SK-N-DZ (cell line): ENCODE measurements around the gene GOLGA1.
"Not testable (repeated sequence)": the region's sequence is repeated elsewhere in the genome, so short reads cannot be mapped to it uniquely, and the experiment has no call there.

Source experiments
- DNase-seq: peaks from one replicate; pipeline ENCODE4 v3.0.0-alpha.2; 2015; ENCODE audit warnings: low spot score
- small RNA-seq, 2 experiments: library from RNA; depleted of rRNA; stranded (forward); fragments of <200 nt; gene quantifications; one replicate each; pipeline ENCODE3, GENCODE V24; 2014

GOLGA1 gene

GRCh38 chr9:124838132-124838531 lies 102.8 kb downstream of the GOLGA1 start:
- DNase-seq, result not testable (repeated sequence)

- no peak for DNase-seq
These were observed 105.8 kb downstream of the GOLGA1 start for GRCh38 chr9:124835026-124835557.

GRCh38 chr9:124834591-124834990 lies 106.3 kb downstream of the GOLGA1 start:
- DNase-seq, result no peak

- DNase-seq, result no peak
These were observed 109.1 kb downstream of the GOLGA1 start for GRCh38 chr9:124831642-124832364.

- no peak for DNase-seq
These were observed 110.3 kb downstream of the GOLGA1 start for GRCh38 chr9:124830593-124830992.

GRCh38 chr9:124829334-124829669 lies 111.6 kb downstream of the GOLGA1 start:
- DNase-seq, result no peak

GRCh38 chr9:124828489-124829333 lies 112.2 kb downstream of the GOLGA1 start:
- no peak for DNase-seq

Small RNA genes within 50 kb of the gene (small RNA-seq; reads per million reads assigned to genes)
- 0 to 0.04 reads per million in 2 experiments for gene RNU4-82P
